SK-N-MC (cell line): ENCODE data around the gene RGS7BP.

Source experiments
- EZH2 ChIP-seq: fragments of 200-600 bp; sonication (generic); IDR thresholded peaks from one replicate; pipeline ENCODE4 v1.6.1; 2017; ENCODE audit warnings: antibody characterized with exemption
- POLR2AphosphoS5 ChIP-seq: IDR thresholded peaks from 2 replicates; pipeline ENCODE4 v1.6.1; 2012; ENCODE audit warnings: mild to moderate bottlenecking, low read depth, low read length, borderline replicate concordance

DNA sequence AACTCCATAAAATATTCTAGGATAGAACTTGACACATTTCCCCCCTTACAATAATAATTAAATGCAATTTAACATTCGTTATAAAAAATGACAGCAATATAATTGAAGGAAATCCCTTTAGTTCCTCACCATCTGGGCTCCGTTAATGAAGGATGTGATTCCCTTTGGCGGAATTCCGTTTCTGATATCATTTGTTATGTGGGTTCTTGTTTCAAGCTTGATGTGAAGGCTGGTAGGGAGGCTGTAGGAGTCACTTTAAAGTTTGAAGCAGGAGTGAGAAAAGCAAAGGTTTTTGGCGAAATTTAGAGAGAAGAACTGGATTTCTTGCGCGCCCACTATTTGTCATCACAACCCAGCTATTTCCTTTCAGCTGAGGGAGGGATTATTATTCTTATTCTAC lies 4.0 kb downstream of the RGS7BP start:
- TF ChIP-seq POLR2AphosphoS5 (no peak), EZH2 (no peak)
